COLO829 (cell line): Measurements from ENCODE around the gene PTPRO.

Source experiments
- DNase-seq: peaks from one replicate; pipeline ENCODE4 v3.0.0; 2012; ENCODE audit warnings: low spot score

PTPRO gene

GRCh38 chr12:15558915-15559528, 236.7 kb downstream of the PTPRO start:
- no peak for DNase-seq

- DNase-seq: no peak
Measured at GRCh38 chr12:15561396-15561795, 239.1 kb downstream of the PTPRO start.

- DNase-seq: no peak
Measured at GRCh38 chr12:15562263-15562662, 240.0 kb downstream of the PTPRO start.

- no peak for DNase-seq
Measured at GRCh38 chr12:15563663-15564062, 241.4 kb downstream of the PTPRO start.

GRCh38 chr12:15574353-15574752, 252.0 kb downstream of the PTPRO start:
- DNase-seq: no peak

- no peak for DNase-seq
Measured at GRCh38 chr12:15575671-15576541, 253.6 kb downstream of the PTPRO start.

- DNase-seq: no peak
Measured at GRCh38 chr12:15580431-15580830, 258.1 kb downstream of the PTPRO start.

- no peak for DNase-seq
Measured at GRCh38 chr12:15581006-15581405, 258.7 kb downstream of the PTPRO start.

GRCh38 chr12:15583804-15584203, 261.5 kb downstream of the PTPRO start:
- DNase-seq: no peak

GRCh38 chr12:15584366-15585041, 262.2 kb downstream of the PTPRO start:
- peak; percentile 43 for DNase-seq

- no peak for DNase-seq
Measured at GRCh38 chr12:15589328-15590032, 267.2 kb downstream of the PTPRO start.

GRCh38 chr12:15590180-15590826, 268.0 kb downstream of the PTPRO start:
- peak; percentile 94 for DNase-seq

- no peak for DNase-seq
Measured at GRCh38 chr12:15591811-15592210, 269.5 kb downstream of the PTPRO start.

- DNase-seq: no peak
Measured at GRCh38 chr12:15592934-15593333, 270.6 kb downstream of the PTPRO start.

- DNase-seq: no peak
Measured at GRCh38 chr12:15596174-15596573, 273.9 kb downstream of the PTPRO start.

GRCh38 chr12:15597125-15597830, 275.0 kb downstream of the PTPRO start:
- no peak for DNase-seq

- DNase-seq: no peak
Measured at GRCh38 chr12:15599266-15600037, 277.1 kb downstream of the PTPRO start.

GRCh38 chr12:15600223-15600935, 278.1 kb downstream of the PTPRO start:
- DNase-seq: no peak

GRCh38 chr12:15601210-15601800, 279.0 kb downstream of the PTPRO start:
- DNase-seq: no peak
